Neural progenitor cell (in vitro differentiated cells): ENCODE data around the gene PDLIM1. TPM values are rescaled to one million over a fixed set of nuclear protein-coding genes. Genes with fewer than 3 reads are reported as not detected.
A peak's percentile ranks its signal among the peaks of the same experiment; 100 is the strongest.
"Not testable (repeated sequence)": the region's sequence is repeated elsewhere in the genome, so short reads cannot be mapped to it uniquely, and the experiment has no call there.

Experiments
- DNase-seq: peaks from one replicate; pipeline ENCODE4 v3.0.0-alpha.2; 2016; ENCODE audit warnings: low spot score
- H2AFZ ChIP-seq: fragments of 200-600 bp; sonication (generic); replicated peaks from 2 replicates; pipeline ENCODE4 v1.6.1; 2016; ENCODE audit warnings: antibody characterized with exemption
- H3F3A ChIP-seq: fragments of 200-600 bp; sonication (generic); 2 replicates; pipeline ENCODE4 v1.6.1; 2016; ENCODE audit warnings: antibody characterized with exemption, low read depth
- H3K27ac ChIP-seq: fragments of 200-600 bp; sonication (generic); 2 replicates; pipeline ENCODE4 v1.5.1; 2016; ENCODE audit warnings: mild to moderate bottlenecking
- H3K27me3 ChIP-seq: fragments of 200-600 bp; sonication (generic); 2 replicates; pipeline ENCODE4 v1.6.1; 2016; ENCODE audit warnings: mild to moderate bottlenecking, moderate library complexity
- H3K36me3 ChIP-seq: fragments of 200-600 bp; sonication (generic); 2 replicates; pipeline ENCODE4 v1.5.1; 2016
- H3K4me1 ChIP-seq: fragments of 200-600 bp; sonication (generic); 2 replicates; pipeline ENCODE4 v1.6.1; 2016; ENCODE audit warnings: mixed run types
- H3K4me2 ChIP-seq: fragments of 200-600 bp; sonication (generic); 2 replicates; pipeline ENCODE4 v1.6.1; 2016
- H3K4me3 ChIP-seq: fragments of 200-600 bp; sonication (generic); 2 replicates; pipeline ENCODE4 v1.5.1; 2016
- H3K79me2 ChIP-seq: fragments of 200-600 bp; sonication (generic); 2 replicates; pipeline ENCODE4 v1.6.1; 2016; ENCODE audit warnings: low read depth
- H3K9ac ChIP-seq: fragments of 200-600 bp; sonication (generic); 2 replicates; pipeline ENCODE4 v1.6.1; 2016
- H3K9me3 ChIP-seq: fragments of 200-600 bp; sonication (generic); 2 replicates; pipeline ENCODE4 v1.5.1; 2016; ENCODE audit warnings: low read depth
- H4K20me1 ChIP-seq: fragments of 200-600 bp; sonication (generic); 2 replicates; pipeline ENCODE4 v1.6.1; 2016; ENCODE audit warnings: low read depth
- H3K27ac Mint-ChIP-seq: 3 replicates; pipeline ENCODE4 v1.8.0; 2021; ENCODE audit warnings: mixed read lengths
- H3K27me3 Mint-ChIP-seq: 2 replicates; pipeline ENCODE4 v1.8.0; 2022; ENCODE audit warnings: low read depth, mild to moderate bottlenecking, inconsistent platforms, moderate library complexity, mixed read lengths; ENCODE audit not compliant: insufficient read depth
- H3K36me3 Mint-ChIP-seq: 3 replicates; pipeline ENCODE4 v1.8.0; 2021; ENCODE audit warnings: mixed read lengths
- H3K4me1 Mint-ChIP-seq: 3 replicates; pipeline ENCODE4 v1.8.0; 2021; ENCODE audit warnings: mixed read lengths
- H3K4me3 Mint-ChIP-seq: 3 replicates; pipeline ENCODE4 v1.8.0; 2021; ENCODE audit warnings: mild to moderate bottlenecking, moderate library complexity, mixed read lengths
- H3K9me3 Mint-ChIP-seq: 3 replicates; pipeline ENCODE4 v1.8.0; 2020; ENCODE audit warnings: mixed read lengths
- CTCF ChIP-seq: fragments of 200-600 bp; sonication (generic); IDR thresholded peaks from 2 replicates; pipeline ENCODE4 v1.5.1; 2017; ENCODE audit warnings: antibody characterized with exemption, mild to moderate bottlenecking
- EZH2 ChIP-seq: fragments of 200-600 bp; sonication (generic); IDR thresholded peaks from 2 replicates; pipeline ENCODE4 v1.6.1; 2017; ENCODE audit warnings: antibody characterized with exemption, mild to moderate bottlenecking, moderate library complexity
- EZH2phosphoT487 ChIP-seq: fragments of 200-600 bp; sonication (generic); IDR thresholded peaks from 2 replicates; pipeline ENCODE4 v1.6.1; 2017; ENCODE audit warnings: antibody characterized with exemption
- total RNA-seq: library from RNA; depleted of rRNA; stranded (reverse); fragments of >200 nt; gene quantifications from 2 replicates; pipeline ENCODE4 v1.2.3, GENCODE V29; 2015; ENCODE audit warnings: low replicate concordance

PDLIM1 gene
- total RNA-seq, 1 donor from 2014 or later: 4.6 TPM

GRCh38 chr10:95240811-95241210 is 50.0 kb downstream of the PDLIM1 start:
- H3K36me3 ChIP-seq: no peaks in the 10 kb centered on the region
- Mint-ChIP-seq H3K4me3 (no peak overlapping the region), H3K4me1 (peaks cover 6% of the 10 kb centered on the region), H3K9me3 (peaks cover 3% of the 10 kb centered on the region), H3K27me3 (peaks cover 5% of the 10 kb centered on the region), H3K27ac (no peak overlapping the region), H3K36me3 (no peaks in the 10 kb centered on the region)
- H3K27ac ChIP-seq: no peak overlapping the region
- H3F3A ChIP-seq: no peaks in the 10 kb centered on the region
- H3K4me1 ChIP-seq: no peaks in the 10 kb centered on the region
- no peak overlapping the region for H2AFZ ChIP-seq
- no peaks in the 10 kb centered on the region for H3K9me3 ChIP-seq
- H4K20me1 ChIP-seq: no peaks in the 10 kb centered on the region
- TF ChIP-seq EZH2: no peak
- TF ChIP-seq EZH2phosphoT487: no peak
- TF ChIP-seq CTCF: no peak
- H3K4me3 ChIP-seq: no peak overlapping the region
- H3K4me2 ChIP-seq: no peak overlapping the region
- no peak for DNase-seq
- no peaks in the 10 kb centered on the region for H3K27me3 ChIP-seq
- H3K79me2 ChIP-seq: no peaks in the 10 kb centered on the region
- H3K9ac ChIP-seq: no peak overlapping the region

GRCh38 chr10:95240096-95240495 is 50.7 kb downstream of the PDLIM1 start:
- not testable (repeated sequence) for H3K4me1 Mint-ChIP-seq, H4K20me1 ChIP-seq, DNase-seq, H3K4me1 ChIP-seq, H3K9me3 ChIP-seq, H3K79me2 ChIP-seq, H3K27ac ChIP-seq, H3F3A ChIP-seq, H3K36me3 ChIP-seq, H3K27me3 ChIP-seq, H3K27ac Mint-ChIP-seq, H3K9ac ChIP-seq, H3K9me3 Mint-ChIP-seq, H3K4me3 Mint-ChIP-seq, H3K27me3 Mint-ChIP-seq, H2AFZ ChIP-seq, H3K4me3 ChIP-seq, H3K36me3 Mint-ChIP-seq, H3K4me2 ChIP-seq

GRCh38 chr10:95237376-95238170 is 53.2 kb downstream of the PDLIM1 start:
- H3K9ac ChIP-seq: no peak overlapping the region
- no peaks in the 10 kb centered on the region for H3K79me2 ChIP-seq
- H3F3A ChIP-seq: no peaks in the 10 kb centered on the region
- peaks cover 4% of the 10 kb centered on the region for H3K27me3 Mint-ChIP-seq
- H4K20me1 ChIP-seq: no peaks in the 10 kb centered on the region
- H3K9me3 Mint-ChIP-seq: peaks cover 3% of the 10 kb centered on the region
- no peaks in the 10 kb centered on the region for H3K36me3 Mint-ChIP-seq
- H3K4me1 Mint-ChIP-seq: peaks cover 7% of the 10 kb centered on the region
- TF ChIP-seq CTCF (no peak), EZH2phosphoT487 (no peak), EZH2 (no peak)
- no peak overlapping the region for H3K27ac ChIP-seq
- no peak overlapping the region for H2AFZ ChIP-seq
- peak overlapping the region; percentile 31 for H3K27ac Mint-ChIP-seq
- DNase-seq: no peak
- no peaks in the 10 kb centered on the region for H3K9me3 ChIP-seq
- H3K36me3 ChIP-seq: no peaks in the 10 kb centered on the region
- H3K4me3 ChIP-seq: no peak overlapping the region
- peaks cover 5% of the 10 kb centered on the region for H3K4me1 ChIP-seq
- H3K4me3 Mint-ChIP-seq: no peak overlapping the region
- no peak overlapping the region for H3K4me2 ChIP-seq
- H3K27me3 ChIP-seq: no peaks in the 10 kb centered on the region

GRCh38 chr10:95236068-95236903 is 54.5 kb downstream of the PDLIM1 start:
- no peak overlapping the region for H3K27ac Mint-ChIP-seq
- Histone ChIP-seq H3F3A (no peaks in the 10 kb centered on the region), H3K79me2 (no peaks in the 10 kb centered on the region), H3K27ac (no peak overlapping the region), H3K27me3 (no peaks in the 10 kb centered on the region), H3K36me3 (no peaks in the 10 kb centered on the region), H3K4me3 (no peak overlapping the region), H3K9me3 (no peaks in the 10 kb centered on the region), H3K4me2 (no peak overlapping the region), H3K9ac (no peak overlapping the region), H3K4me1 (peaks cover 5% of the 10 kb centered on the region), H2AFZ (no peak overlapping the region), H4K20me1 (no peaks in the 10 kb centered on the region)
- peaks cover 6% of the 10 kb centered on the region for H3K9me3 Mint-ChIP-seq
- no peaks in the 10 kb centered on the region for H3K36me3 Mint-ChIP-seq
- peaks cover 7% of the 10 kb centered on the region for H3K4me1 Mint-ChIP-seq
- DNase-seq: no peak
- peaks cover 6% of the 10 kb centered on the region for H3K27me3 Mint-ChIP-seq
- no peak for TF ChIP-seq EZH2phosphoT487
- TF ChIP-seq CTCF: no peak
- TF ChIP-seq EZH2: no peak
- no peak overlapping the region for H3K4me3 Mint-ChIP-seq
